CD14-positive monocyte (primary cell): Measurements from ENCODE around the gene OGG1. TPM values are rescaled to one million over a fixed set of nuclear protein-coding genes. Genes with fewer than 3 reads are reported as not detected.
A peak's percentile ranks its signal among the peaks of the same experiment; 100 is the strongest.

Experiments used
- DNase-seq, 3 donors: peaks; one replicate each; pipeline ENCODE4 v3.0.0-alpha.2; 2011 to 2022
- H2AFZ ChIP-seq: 2 replicates; pipeline ENCODE4 v1.6.0; 2012; ENCODE audit warnings: mild to moderate bottlenecking, low read depth, low read length, inconsistent platforms; ENCODE audit not compliant: insufficient read depth, poor library complexity, severe bottlenecking
- H3K27ac ChIP-seq, 2 donors: 1 replicate in 1 of 2; 2 replicates in 1 of 2; pipeline ENCODE4 v1.5.1; 2012 to 2013; ENCODE audit warnings: low read length in 2 of 2, control low read depth in 1 of 2, inconsistent platforms in 1 of 2, low read depth in 1 of 2, mild to moderate bottlenecking in 1 of 2
- H3K27me3 ChIP-seq, 2 donors: one replicate each; pipeline versions ENCODE4 v1.6.0 to v1.6.1; 2011 to 2013; ENCODE audit warnings: low read length in 2 of 2; ENCODE audit not compliant: control insufficient read depth in 2 of 2, insufficient read depth in 2 of 2
- H3K36me3 ChIP-seq, 2 donors: replicated peaks in 1 of 2; 1 replicate in 1 of 2; 2 replicates in 1 of 2; pipeline versions ENCODE4 v1.5.1 to v1.6.1; 2012 to 2013; ENCODE audit warnings: low read length in 2 of 2, control low read depth in 1 of 2, inconsistent platforms in 1 of 2, mild to moderate bottlenecking in 1 of 2; ENCODE audit not compliant: insufficient read depth in 2 of 2, control insufficient read depth in 1 of 2
- H3K4me1 ChIP-seq, 2 donors: 1 replicate in 1 of 2; 2 replicates in 1 of 2; pipeline versions ENCODE4 v1.5.1 to v1.6.1; 2012 to 2013; ENCODE audit warnings: low read length in 2 of 2, control low read depth in 1 of 2, inconsistent platforms in 1 of 2, mild to moderate bottlenecking in 1 of 2, moderate library complexity in 1 of 2; ENCODE audit not compliant: insufficient read depth in 2 of 2, control insufficient read depth in 1 of 2
- H3K4me2 ChIP-seq: replicated peaks from 2 replicates; pipeline ENCODE3; 2012; ENCODE audit warnings: low read length, moderate library complexity, mild to moderate bottlenecking; ENCODE audit not compliant: poor library complexity, severe bottlenecking; ENCODE audit errors: extremely low read depth
- H3K4me3 ChIP-seq, 3 experiments: fragments of 200-600 bp in 1 of 3; sonication (generic) in 1 of 3; replicated peaks in 1 of 3; 1 replicate in 2 of 3; 2 replicates in 1 of 3; pipeline ENCODE4 v1.5.1; 2011 to 2013; ENCODE audit warnings: low read length in 3 of 3, mild to moderate bottlenecking in 3 of 3, control low read depth in 2 of 3, low read depth in 2 of 3, inconsistent platforms in 1 of 3, moderate library complexity in 1 of 3
- H3K79me2 ChIP-seq: 2 replicates; pipeline ENCODE4 v1.6.0; 2012; ENCODE audit warnings: mild to moderate bottlenecking, control low read depth, inconsistent platforms, low read length, moderate library complexity; ENCODE audit not compliant: insufficient read depth
- H3K9ac ChIP-seq: 2 replicates; pipeline ENCODE4 v1.6.0; 2017; ENCODE audit warnings: low read length, mild to moderate bottlenecking; ENCODE audit not compliant: insufficient read depth, poor library complexity, severe bottlenecking
- H3K9me3 ChIP-seq, 2 donors: replicated peaks in 1 of 2; 1 replicate in 1 of 2; 2 replicates in 1 of 2; pipeline versions ENCODE4 v1.5.1 to v1.6.1; 2012 to 2013; ENCODE audit warnings: low read length in 2 of 2, control low read depth in 1 of 2; ENCODE audit not compliant: control insufficient read depth in 1 of 2, insufficient read depth in 1 of 2
- H4K20me1 ChIP-seq: 2 replicates; pipeline ENCODE4 v1.6.0; 2012; ENCODE audit warnings: mild to moderate bottlenecking, low read length, control low read depth, moderate library complexity; ENCODE audit not compliant: insufficient read depth
- H3K27ac Mint-ChIP-seq, 7 donors: one replicate each; pipeline ENCODE4 v1.8.0; 2020; ENCODE audit warnings: mild to moderate bottlenecking in 7 of 7, mixed read lengths in 7 of 7, moderate library complexity in 6 of 7, inconsistent platforms in 2 of 7
- H3K27me3 Mint-ChIP-seq, 3 donors: one replicate each; pipeline ENCODE4 v1.8.0; 2021 to 2022; ENCODE audit warnings: low read depth in 3 of 3, mild to moderate bottlenecking in 3 of 3, mixed read lengths in 3 of 3, moderate library complexity in 3 of 3, inconsistent platforms in 1 of 3
- H3K36me3 Mint-ChIP-seq, 2 donors: one replicate each; pipeline ENCODE4 v1.8.0; 2020; ENCODE audit warnings: mixed read lengths in 2 of 2, inconsistent platforms in 1 of 2, mild to moderate bottlenecking in 1 of 2
- H3K4me1 Mint-ChIP-seq: one replicate; pipeline ENCODE4 v1.8.0; 2020; ENCODE audit warnings: mild to moderate bottlenecking, mixed read lengths
- H3K4me3 Mint-ChIP-seq, 2 donors: one replicate each; pipeline ENCODE4 v1.8.0; 2020; ENCODE audit warnings: mild to moderate bottlenecking in 2 of 2, mixed read lengths in 2 of 2, moderate library complexity in 1 of 2
- H3K9me3 Mint-ChIP-seq, 7 donors: one replicate each; pipeline ENCODE4 v1.8.0; 2020 to 2022; ENCODE audit warnings: mixed read lengths in 7 of 7, mild to moderate bottlenecking in 6 of 7, moderate library complexity in 6 of 7, inconsistent platforms in 2 of 7
- CTCF ChIP-seq: fragments of 200-600 bp; IDR thresholded peaks from one replicate; pipeline ENCODE4 v1.8.0; 2022; ENCODE audit warnings: antibody characterized with exemption, mild to moderate bottlenecking
- WGBS: methylation state at CpG from one replicate; pipeline ENCODE4 v1.1.5; 2013; ENCODE audit warnings: missing lambda C conversion rate; ENCODE audit not compliant: insufficient coverage; 5-methylcytosine and 5-hydroxymethylcytosine counted together
- intact Hi-C, 2 donors: fragments of 100-400 bp; cut with micrococcal nuclease; formaldehyde crosslinking; loops; one replicate each; pipeline versions ENCODE4 v1.15.0 to v1.15.1; 2023
- polyA plus RNA-seq, 3 donors: library from polyadenylated mRNA; depleted of rRNA in 1 of 3; unstranded in 2 of 3; stranded (reverse) in 1 of 3; fragments of 300-500 nt in 2 of 3; fragments of >200 nt in 1 of 3; fragmentation: Illumina TruSeq in 2 of 3; gene quantifications; 1 replicate in 2 of 3; 2 replicates in 1 of 3; pipeline ENCODE4 v1.2.3, GENCODE V29; 2012 to 2021

OGG1 gene
- polyA plus RNA-seq, 3 donors, result 17.4 to 21.9 (median 20.5) TPM

DNA sequence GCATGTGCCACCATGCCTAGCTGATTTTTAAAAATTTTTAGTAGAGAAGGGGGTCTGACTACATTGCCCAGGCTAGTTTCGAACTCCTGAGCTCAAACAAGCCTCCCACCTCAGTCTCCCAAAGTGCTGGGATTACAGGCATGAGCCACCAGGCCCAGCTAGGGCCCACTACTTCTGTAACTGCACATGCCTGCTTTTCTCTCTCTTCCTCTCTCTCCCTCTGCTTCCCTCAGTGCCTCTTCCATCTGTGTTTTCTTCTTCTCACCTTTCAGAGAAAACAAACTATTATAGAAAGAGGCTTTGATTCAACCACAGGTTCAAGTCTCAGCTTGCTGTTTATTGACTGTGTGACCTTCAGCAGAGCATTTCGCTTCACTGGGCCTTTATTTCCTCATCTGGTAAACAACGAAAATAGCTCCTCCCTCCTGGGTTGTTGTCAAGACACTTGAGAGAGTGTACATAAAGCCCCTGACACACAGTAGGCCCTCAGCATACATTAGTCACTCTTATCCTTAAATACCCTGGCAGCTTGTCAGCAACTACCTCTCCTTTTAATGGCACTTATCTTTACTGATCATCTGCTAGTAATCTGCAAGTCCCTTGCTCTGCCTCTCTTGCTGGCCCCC lies 32.3 kb downstream of the OGG1 start:
- whole genome bisulfite sequencing, result 32% methylated on average over 3 of the region's 3 CpGs
- Mint-ChIP-seq H3K36me3 (peaks cover 43 to 56% of the 10 kb centered on the region in 2 donors), H3K4me3 (no peak overlapping the region), H3K27ac (peak overlapping the region; percentile 68 to 93 (median 82)), H3K27me3 (no peaks in the 10 kb centered on the region), H3K4me1 (peaks cover 64% of the 10 kb centered on the region), H3K9me3 (no peaks in the 10 kb centered on the region)
- Histone ChIP-seq H3K4me2 (peak overlapping the region; percentile 41), H3K4me1 (peaks cover 58% of the 10 kb centered on the region in 2 donors), H2AFZ (peak overlapping the region; percentile 33), H3K4me3 (peak overlapping the region in 1 of 3 experiments; percentile 32), H3K27ac (peak overlapping the region; percentile 72 to 80), H3K36me3 (peaks cover 27 to 43% of the 10 kb centered on the region in 2 donors), H3K79me2 (peaks cover 6% of the 10 kb centered on the region), H3K9me3 (no peaks in the 10 kb centered on the region), H3K27me3 (no peaks in the 10 kb centered on the region), H3K9ac (peak overlapping the region; percentile 16), H4K20me1 (no peaks in the 10 kb centered on the region)
- TF ChIP-seq CTCF, result no peak
- intact Hi-C loops, result no loop called here
- DNase-seq, result peak in 1 of 3 donors; percentile 26

- H2AFZ ChIP-seq, result no peak overlapping the region
- no peaks in the 10 kb centered on the region for H3K9me3 ChIP-seq
- no peak for TF ChIP-seq CTCF
- peaks cover 51% of the 10 kb centered on the region in 2 donors for H3K4me1 ChIP-seq
- peak overlapping the region; percentile 41 for H3K4me2 ChIP-seq
- Mint-ChIP-seq H3K27me3 (no peaks in the 10 kb centered on the region), H3K27ac (peak overlapping the region in 4 of 7 donors; percentile 11 to 83 (median 75)), H3K4me3 (no peak overlapping the region), H3K9me3 (no peaks in the 10 kb centered on the region), H3K36me3 (peaks cover 44 to 62% of the 10 kb centered on the region in 2 donors), H3K4me1 (peaks cover 59% of the 10 kb centered on the region)
- intact Hi-C loops, result no loop called here
- WGBS, result 75% methylated on average over 1 of the region's 3 CpGs
- peaks cover 6% of the 10 kb centered on the region for H3K79me2 ChIP-seq
- peak in 2 of 3 donors; percentile 20 to 27 for DNase-seq
- H3K4me3 ChIP-seq, result no peak overlapping the region
- no peaks in the 10 kb centered on the region for H4K20me1 ChIP-seq
- H3K27me3 ChIP-seq, result no peaks in the 10 kb centered on the region
- peaks cover 31 to 49% of the 10 kb centered on the region in 2 donors for H3K36me3 ChIP-seq
- H3K9ac ChIP-seq, result no peak overlapping the region
- H3K27ac ChIP-seq, result peak overlapping the region in 1 of 2 donors; percentile 72
Measured at GRCh38 chr3:9782770-9783169, 33.0 kb downstream of the OGG1 start.
